ENCODE measurements around the gene FAM227B.

GRCh38 chr15:49314716-49315115 lies 305.9 kb downstream of the FAM227B start:
- TF ChIP-seq, protein P1, sequence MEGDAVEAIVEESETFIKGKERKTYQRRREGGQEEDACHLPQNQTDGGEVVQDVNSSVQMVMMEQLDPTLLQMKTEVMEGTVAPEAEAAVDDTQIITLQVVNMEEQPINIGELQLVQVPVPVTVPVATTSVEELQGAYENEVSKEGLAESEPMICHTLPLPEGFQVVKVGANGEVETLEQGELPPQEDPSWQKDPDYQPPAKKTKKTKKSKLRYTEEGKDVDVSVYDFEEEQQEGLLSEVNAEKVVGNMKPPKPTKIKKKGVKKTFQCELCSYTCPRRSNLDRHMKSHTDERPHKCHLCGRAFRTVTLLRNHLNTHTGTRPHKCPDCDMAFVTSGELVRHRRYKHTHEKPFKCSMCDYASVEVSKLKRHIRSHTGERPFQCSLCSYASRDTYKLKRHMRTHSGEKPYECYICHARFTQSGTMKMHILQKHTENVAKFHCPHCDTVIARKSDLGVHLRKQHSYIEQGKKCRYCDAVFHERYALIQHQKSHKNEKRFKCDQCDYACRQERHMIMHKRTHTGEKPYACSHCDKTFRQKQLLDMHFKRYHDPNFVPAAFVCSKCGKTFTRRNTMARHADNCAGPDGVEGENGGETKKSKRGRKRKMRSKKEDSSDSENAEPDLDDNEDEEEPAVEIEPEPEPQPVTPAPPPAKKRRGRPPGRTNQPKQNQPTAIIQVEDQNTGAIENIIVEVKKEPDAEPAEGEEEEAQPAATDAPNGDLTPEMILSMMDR (IDR thresholded peaks at IDR 0.05): no peak
- no peak for TF ChIP-seq POLR2A (IDR thresholded peaks at IDR 0.05)
